ENCODE measurements around the gene C1QTNF9.
"Not testable (repeated sequence)": the region's sequence is repeated elsewhere in the genome, so short reads cannot be mapped to it uniquely, and the experiment has no call there.

Gene C1QTNF9

DNA sequence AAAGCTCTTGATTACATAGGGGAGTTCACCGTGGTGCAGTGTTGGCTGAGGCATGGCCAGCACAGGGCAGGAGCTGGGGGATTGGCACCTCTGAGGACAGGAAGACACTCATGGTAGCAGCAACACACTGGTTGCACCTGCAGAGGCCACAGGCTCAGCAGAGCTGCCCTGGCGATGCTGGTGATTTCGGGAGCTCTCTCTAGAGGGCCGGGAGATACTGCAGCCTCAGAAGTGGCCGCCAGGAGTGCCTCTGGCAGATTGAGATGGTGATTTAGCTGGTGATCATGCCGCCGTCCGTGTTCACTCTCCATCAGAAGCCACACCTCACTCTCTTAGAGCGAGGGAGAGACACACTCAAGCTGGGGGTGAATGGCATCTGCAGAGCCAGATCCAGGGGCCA, 49.9 kb downstream of the C1QTNF9 start:
- FAIRE-seq; DNase-seq (ENCODE audit: low spot score): not testable (repeated sequence)

- DNase-seq (ENCODE audit: low spot score) (no peak), FAIRE-seq (no peak)
These were observed 50.7 kb downstream of the C1QTNF9 start for GRCh38 chr13:24360106-24360505.

DNA sequence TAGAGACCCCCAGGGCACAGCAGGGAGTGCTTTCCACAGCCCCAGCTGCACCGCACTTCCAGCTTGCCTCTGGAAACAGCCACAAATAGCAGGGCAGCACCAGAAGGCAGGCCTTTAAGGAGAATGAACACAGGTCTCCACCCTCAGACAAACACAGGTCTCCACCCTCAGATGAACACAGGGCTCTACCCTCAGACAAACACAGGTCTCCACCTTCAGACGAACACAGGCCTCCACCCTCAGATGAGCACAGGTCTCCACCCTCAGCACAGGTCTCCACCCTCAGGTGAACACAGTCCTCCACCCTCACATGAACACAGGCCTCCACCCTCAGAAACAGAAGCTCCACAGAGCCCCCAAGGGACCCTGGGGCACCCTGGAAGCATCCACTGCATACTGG, 51.7 kb downstream of the C1QTNF9 start:
- DNase-seq (ENCODE audit: low spot score) (no peak), FAIRE-seq (no peak)

- no peak for DNase-seq (ENCODE audit: low spot score)
- FAIRE-seq: no peak
These were observed 52.5 kb downstream of the C1QTNF9 start for GRCh38 chr13:24361852-24362366.

DNA sequence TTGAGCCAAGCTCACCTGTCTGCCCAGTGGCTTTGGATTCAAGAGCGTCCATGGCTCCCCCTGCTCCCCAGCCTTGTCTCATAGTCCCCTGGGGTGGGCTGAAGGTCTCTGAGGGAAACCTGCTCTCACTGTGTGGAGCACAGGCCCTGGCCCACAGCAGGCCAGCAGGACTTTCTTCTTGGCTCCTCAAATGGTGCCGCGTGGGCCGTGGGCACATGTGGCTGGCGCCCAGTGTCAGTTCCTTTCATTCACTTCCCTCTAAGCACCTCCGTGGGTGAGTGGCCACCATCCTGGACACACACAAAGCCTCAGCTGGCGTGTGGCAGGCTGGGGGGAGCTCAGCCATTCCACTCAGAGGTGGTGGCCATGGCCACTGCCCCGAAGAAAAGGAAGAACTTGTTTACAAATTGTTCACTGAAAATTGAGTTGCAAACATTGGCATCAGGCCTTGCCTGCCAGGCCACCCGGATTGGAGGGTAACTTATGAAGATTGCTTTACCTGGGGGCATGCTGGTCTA, 53.1 kb downstream of the C1QTNF9 start:
- FAIRE-seq (no peak), DNase-seq (ENCODE audit: low spot score) (no peak)

DNA sequence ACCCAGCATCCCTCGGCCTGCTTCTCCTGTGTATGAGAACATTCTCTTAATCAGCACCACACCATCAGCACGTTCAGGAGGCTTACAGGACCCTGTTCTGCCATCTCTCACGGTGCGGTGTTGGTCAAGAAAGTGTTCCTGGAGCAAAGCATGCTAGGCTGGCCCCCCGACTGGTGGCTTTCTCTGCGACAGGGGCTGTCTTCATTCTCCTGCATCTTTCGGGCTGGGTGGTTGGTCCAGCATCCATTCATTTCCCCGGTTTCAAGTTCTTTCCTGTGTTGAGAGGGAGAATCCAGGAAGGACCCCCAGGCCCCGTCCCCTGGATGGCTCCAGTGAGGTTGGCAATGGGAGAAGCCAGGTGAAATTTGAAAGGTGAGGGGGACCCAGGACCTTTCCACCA, 55.8 kb downstream of the C1QTNF9 start:
- FAIRE-seq (no peak), DNase-seq (ENCODE audit: low spot score) (no peak)

DNA sequence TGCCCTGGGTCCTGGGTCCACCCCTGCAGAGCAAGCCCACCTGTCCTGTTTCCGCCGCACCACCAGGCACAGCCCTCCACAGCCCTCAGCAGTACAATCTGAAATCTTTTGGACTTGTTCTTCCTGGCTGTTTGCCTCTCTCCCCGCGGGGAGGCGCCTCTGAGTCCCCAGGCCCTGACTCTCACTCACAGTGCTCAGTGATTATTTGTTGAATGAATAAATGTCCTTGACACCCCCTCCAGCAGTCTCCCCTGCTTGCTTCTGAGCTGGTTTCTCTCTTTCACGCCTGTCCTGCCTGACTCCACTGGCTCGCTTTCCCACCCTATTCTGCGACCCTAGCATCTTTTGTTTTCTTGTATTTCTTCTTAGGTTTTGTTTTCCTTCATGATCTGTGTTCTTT, 56.9 kb downstream of the C1QTNF9 start:
- not testable (repeated sequence) for DNase-seq (ENCODE audit: low spot score); FAIRE-seq

DNA sequence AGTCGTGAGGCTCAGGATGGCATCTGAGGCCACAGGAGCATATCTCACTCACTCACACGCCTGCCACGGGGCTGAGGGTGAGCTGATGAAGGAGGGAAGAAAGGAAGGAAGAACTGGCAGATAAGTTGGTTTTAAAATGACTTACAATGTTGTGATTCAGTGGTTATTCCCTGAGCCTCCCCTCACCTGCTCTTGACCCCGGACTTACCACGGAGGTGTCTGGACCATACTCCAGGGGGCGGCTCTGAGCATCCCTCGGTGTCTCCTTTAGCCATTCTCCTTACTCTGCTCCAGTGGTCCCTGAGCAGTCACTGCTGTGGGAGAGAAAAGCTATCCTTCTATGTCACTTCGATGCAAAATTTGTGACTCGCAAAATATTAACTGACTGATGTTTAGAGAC, 61.9 kb downstream of the C1QTNF9 start:
- FAIRE-seq; DNase-seq (ENCODE audit: low spot score): not testable (repeated sequence)
